ENCODE results near the gene ZNF362. TPM values are rescaled to one million over a fixed set of nuclear protein-coding genes. Genes with fewer than 3 reads are reported as not detected.

The ZNF362 gene
- total RNA-seq, 4 donors from 2014 or later, result 20.7 to 44.1 (median 26.7) TPM

- peaks cover 17 to 28% of the 10 kb centered on the region in 2 donors for H3K36me3 ChIP-seq
- H3K27ac ChIP-seq, result no peak overlapping the region
- no peaks in the 10 kb centered on the region for H3K27me3 ChIP-seq
- no peak for TF ChIP-seq POLR2A (IDR thresholded peaks at IDR 0.05)
- TF ChIP-seq CTCF (IDR thresholded peaks at IDR 0.05), result no peak
- intact Hi-C loops (cut with DNase I), result no loop called here
- peaks cover 7 to 34% of the 10 kb centered on the region in 2 donors for H3K4me1 ChIP-seq
- WGBS, 2 donors, result 71 to 76% methylated on average over 10 to 11 of the region's 12 CpGs
- no peak for DNase-seq
- H3K4me3 ChIP-seq (replicated peaks in 1 of 3), result no peak overlapping the region
- H3K9me3 ChIP-seq, result no peaks in the 10 kb centered on the region
Observed at GRCh38 chr1:33319949-33320618, 63.8 kb downstream of the ZNF362 start.

GRCh38 chr1:33320619-33321165, 64.4 kb downstream of the ZNF362 start, which contains the start of gene A3GALT2:
Gene A3GALT2 (minus strand): TSS chr1:33321098. CDS start chr1:33321098, 0 bp downstream.
- Histone ChIP-seq H3K36me3 (peaks cover 23 to 34% of the 10 kb centered on the region in 2 donors), H3K4me3 (replicated peaks in 1 of 3) (no peak within 1 kb of the TSS), H3K27me3 (no peaks in the 10 kb centered on the region), H3K4me1 (peaks cover 12 to 40% of the 10 kb centered on the region in 2 donors), H3K27ac (no peak within 1 kb of the TSS), H3K9me3 (no peaks in the 10 kb centered on the region)
- 70 to 86% methylated on average over 8 of the region's 8 CpGs for WGBS, 2 donors
- no peak for TF ChIP-seq POLR2A (IDR thresholded peaks at IDR 0.05)
- TF ChIP-seq CTCF (IDR thresholded peaks at IDR 0.05), result no peak
- intact Hi-C loops (cut with DNase I), result no loop called here
- DNase-seq, result no peak

- intact Hi-C loops (cut with DNase I), result no loop called here
- Histone ChIP-seq H3K4me1 (peaks cover 9 to 41% of the 10 kb centered on the region in 2 donors), H3K36me3 (peaks cover 28 to 39% of the 10 kb centered on the region in 2 donors), H3K9me3 (no peaks in the 10 kb centered on the region), H3K27ac (no peak overlapping the region), H3K27me3 (no peaks in the 10 kb centered on the region), H3K4me3 (replicated peaks in 1 of 3) (no peak overlapping the region)
- 74 to 75% methylated on average over 3 to 5 of the region's 5 CpGs for WGBS, 2 donors
- no peak for DNase-seq
- TF ChIP-seq POLR2A (IDR thresholded peaks at IDR 0.05) (no peak), CTCF (IDR thresholded peaks at IDR 0.05) (no peak)
Observed at GRCh38 chr1:33321178-33321577, 64.9 kb downstream of the ZNF362 start.

GRCh38 chr1:33322109-33322508, 65.8 kb downstream of the ZNF362 start:
- intact Hi-C loops (cut with DNase I), result no loop called here
- Histone ChIP-seq H3K27ac (no peak overlapping the region), H3K27me3 (no peaks in the 10 kb centered on the region), H3K4me3 (replicated peaks in 1 of 3) (no peak overlapping the region), H3K36me3 (peaks cover 36 to 47% of the 10 kb centered on the region in 2 donors), H3K4me1 (peaks cover 12 to 47% of the 10 kb centered on the region in 2 donors), H3K9me3 (no peaks in the 10 kb centered on the region)
- 81 to 87% methylated on average over 6 of the region's 6 CpGs for WGBS, 2 donors
- no peak for DNase-seq
- TF ChIP-seq CTCF (IDR thresholded peaks at IDR 0.05) (no peak), POLR2A (IDR thresholded peaks at IDR 0.05) (no peak)

Data from thyroid gland (tissue), 4 donors.